NCI-H2029 (cell line): ENCODE measurements around the gene PALM.
"Not testable (repeated sequence)": the region's sequence is repeated elsewhere in the genome, so short reads cannot be mapped to it uniquely, and the experiment has no call there.

ENCODE experiments used
- DNase-seq: peaks from one replicate; lab custom pipeline; 2025; lab: John Stamatoyannopoulos, UW

PALM gene

DNA sequence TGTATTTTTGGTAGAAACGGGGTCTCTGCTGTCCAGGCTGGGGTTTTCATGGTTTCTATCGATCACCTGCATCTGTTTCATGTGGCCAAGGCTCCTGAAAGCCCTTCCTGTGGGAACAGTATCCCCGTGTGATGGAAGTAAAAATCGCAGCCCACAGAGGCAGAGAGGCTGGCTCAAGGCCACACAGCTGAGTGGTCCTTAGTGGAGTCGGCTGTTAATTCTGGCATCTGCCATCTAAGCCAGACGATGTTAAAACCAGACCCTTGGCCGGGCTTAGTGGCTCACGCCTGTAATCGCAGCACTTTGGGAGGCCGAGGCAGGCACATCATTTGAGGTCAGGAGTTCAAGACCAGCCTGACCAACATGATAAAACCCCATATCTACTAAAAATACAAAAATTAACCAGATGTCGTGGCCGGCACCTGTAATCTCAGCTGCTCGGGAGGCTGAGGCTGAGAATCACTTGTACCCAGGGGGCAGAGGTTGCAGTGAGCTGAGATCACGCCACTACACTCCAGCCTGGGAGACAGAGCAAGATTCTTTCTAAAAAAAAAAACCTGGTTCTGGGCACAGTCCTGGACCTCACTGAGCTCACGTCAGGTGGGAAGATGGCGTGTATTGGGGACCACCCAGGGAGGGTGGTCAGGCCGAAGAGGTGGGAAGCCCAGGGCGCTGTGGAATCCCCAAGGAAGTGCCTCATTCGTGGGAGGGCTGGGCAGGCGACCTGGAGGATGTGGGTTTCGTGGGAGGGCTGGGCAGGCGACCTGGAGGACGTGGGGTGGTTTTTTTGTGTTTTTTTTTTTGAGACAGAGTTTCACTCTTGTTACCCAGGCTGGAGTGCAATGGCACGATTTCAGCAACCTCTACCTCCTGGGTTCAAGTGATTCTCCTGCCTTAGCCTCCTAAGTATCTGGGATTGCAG is 23.7 kb downstream of the PALM start:
- no peak for DNase-seq

GRCh38 chr19:734716-735115 is 26.0 kb downstream of the PALM start:
- DNase-seq = no peak

- no peak for DNase-seq
These were observed 27.4 kb downstream of the PALM start for GRCh38 chr19:736125-736524.

- no peak for DNase-seq
These were observed 28.9 kb downstream of the PALM start for GRCh38 chr19:737591-738093.

DNA sequence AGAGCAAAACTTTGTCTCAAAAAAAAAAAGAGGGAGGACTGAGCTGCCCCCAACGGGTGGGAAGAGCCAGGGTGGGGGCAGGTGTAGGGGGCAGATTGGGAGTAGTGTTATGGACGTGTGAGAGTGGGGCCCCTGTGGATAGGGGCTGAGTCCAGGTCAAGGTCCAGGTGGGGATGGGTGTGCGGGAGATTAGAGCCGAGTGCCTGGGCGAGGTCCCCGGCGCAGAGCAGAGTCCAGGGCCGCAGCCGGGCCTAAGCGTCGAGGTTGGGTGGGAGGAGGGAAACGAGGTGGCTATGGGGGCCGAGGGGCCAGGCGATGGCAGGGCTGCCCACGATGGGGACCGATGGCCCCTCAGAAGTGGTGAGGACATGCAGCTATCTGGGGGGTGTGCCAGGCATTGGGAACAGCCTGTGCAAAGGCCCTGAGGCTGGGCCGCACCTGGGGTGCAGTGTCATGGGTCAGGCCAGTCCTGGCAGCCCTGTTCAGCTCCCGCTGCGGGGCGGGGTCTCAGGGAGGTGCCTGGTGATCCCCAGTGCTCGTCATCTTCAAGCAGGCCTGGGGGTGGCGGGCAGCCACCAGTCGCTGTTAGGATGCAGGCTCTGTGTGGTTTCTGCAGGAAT is 29.9 kb downstream of the PALM start:
- no peak for DNase-seq

DNA sequence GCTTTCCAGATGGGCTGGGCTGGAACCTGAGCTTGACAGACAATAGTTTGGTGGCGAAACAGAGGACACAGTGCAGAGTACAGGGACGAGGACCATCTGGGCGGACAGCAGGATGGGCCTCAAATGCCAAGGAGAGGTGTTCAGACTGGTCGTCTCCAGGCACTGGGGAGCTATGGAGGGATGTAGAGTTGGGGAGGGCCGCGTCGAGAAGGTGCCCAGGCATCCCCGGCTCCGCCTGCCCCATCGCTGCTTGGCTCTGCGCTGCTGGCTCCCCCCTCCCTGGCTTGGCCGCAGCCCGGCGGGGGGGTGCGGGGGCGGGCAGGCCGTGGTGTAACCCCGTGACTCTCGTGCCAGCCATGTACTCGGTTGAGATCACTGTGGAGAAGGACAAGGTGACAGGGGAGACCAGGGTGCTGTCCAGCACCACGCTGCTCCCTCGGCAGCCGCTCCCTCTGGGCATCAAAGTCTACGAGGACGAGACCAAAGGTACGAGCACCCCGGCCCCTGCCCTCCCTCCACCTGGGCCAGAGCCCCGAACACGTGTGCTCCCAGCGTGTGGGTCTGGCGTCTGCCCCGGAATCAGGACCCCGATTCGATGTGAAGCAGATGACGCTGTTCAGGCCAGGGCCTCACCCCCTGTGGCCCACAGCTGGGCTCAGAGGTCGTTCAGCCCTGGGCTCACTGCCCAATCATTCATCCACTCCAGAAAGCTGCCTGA is 31.4 kb downstream of the PALM start:
- DNase-seq = peak; percentile 34

DNA sequence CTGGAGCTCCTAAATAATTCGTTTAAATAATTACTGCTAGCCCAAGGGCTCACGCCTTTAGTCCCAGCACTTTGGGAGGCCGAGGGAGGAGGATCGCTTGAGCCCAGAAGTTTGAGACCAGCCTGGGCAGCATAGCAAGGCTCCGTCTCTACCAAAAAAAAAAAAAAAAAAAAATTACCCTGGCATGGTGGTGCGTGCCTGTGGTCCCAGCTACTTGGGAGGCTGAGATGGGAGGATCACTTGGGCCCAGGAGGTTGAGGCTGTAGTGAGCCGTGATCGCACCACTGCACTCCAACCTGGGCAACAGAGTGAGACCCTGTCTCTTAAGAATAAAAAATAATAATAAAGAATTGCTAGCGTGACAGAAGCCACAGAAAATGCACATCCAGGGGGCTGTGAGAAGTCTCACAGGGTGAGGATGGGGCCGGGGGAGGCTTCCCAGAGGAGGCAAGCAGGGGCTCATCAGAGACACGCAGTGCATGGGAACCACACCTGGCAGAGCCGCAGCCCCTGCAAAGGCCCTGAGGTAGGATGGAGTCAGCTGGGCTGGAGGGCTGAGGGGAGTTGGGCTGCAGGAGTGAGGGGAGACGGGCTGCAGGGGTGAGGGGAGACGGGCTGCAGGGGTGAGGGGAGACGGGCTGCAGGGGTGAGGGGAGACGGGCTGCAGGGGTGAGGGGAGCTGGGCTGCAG is 32.2 kb downstream of the PALM start:
- DNase-seq = not testable (repeated sequence)

- no peak for DNase-seq
These were observed 32.9 kb downstream of the PALM start for GRCh38 chr19:741506-742131.

DNA sequence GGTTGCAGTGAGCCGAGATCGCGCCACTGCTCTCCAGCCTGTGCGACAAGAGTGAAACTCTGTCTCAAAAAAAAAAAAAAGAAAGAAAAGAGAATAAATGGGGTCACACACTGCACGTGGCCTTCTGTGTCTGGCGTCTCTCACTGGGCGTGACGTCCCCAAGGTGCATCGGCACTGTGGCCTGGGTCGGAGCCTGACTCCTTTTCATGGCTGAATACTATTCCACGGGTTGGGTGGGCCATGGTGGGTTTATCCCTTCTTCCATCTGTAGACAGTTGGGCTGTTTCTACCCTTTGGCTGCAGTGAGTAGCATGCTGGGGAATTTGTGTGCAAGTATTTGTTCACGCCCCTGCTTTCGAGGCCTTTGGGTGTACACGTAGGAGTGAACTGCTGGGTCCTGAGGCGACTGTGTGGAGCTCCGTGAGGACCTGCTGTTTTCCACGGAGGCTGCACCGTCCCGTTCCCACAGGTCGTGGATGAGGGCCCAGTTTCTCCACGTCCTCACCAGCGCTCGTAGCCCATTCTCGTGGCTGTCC is 33.9 kb downstream of the PALM start:
- no peak for DNase-seq

DNA sequence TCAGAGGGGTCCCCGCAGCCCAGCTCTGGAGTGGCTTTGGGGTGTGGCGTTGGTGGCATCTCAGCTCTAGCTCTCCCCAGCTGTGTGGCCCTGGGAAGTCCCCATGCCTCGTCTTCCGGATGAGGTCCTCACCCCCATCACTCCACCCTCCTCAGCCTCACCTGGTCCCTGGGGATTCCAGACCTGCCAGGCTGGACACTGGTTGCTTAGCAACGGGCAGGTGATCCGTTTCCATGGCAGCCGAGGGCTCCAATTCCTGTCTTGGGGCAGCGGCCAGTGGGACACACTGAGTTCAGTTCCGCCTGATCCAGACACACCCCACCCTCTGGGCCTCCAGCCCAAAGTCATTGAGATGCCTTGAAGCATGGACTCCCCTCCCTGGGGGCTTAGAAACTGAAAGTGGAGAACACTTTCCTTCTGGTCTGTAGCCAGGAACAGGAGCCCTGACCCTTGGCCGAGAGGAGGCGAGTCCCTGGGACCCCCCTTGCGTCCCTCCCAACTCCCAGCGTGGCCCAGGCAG is 34.5 kb downstream of the PALM start:
- DNase-seq = peak; percentile 73

DNA sequence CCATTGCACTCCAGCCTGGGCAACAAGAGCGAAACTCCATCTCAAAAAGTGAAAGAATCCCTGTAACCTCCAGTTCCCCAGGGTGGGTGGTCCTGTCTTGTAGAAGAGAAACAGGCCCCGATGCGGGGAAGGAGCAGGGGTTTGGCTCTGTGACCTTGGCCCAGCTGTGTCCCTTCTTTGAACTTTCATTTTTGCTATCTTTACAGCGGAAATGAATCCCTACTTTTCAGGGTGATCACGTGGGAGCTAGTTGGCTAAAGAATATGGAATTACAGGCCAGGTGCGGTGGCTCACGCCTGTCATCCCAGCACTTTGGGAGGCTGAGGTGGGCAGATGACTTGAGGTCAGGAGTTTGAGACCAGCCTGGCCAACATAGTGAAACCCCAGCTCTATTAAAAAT is 36.4 kb downstream of the PALM start:
- not testable (repeated sequence) for DNase-seq

- no peak for DNase-seq
These were observed 37.6 kb downstream of the PALM start for GRCh38 chr19:746208-746819.

GRCh38 chr19:746956-747355 is 38.2 kb downstream of the PALM start:
- no peak for DNase-seq

GRCh38 chr19:747432-748273 is 38.9 kb downstream of the PALM start:
- DNase-seq = no peak

GRCh38 chr19:748274-748598 is 39.5 kb downstream of the PALM start:
- no peak for DNase-seq

DNA sequence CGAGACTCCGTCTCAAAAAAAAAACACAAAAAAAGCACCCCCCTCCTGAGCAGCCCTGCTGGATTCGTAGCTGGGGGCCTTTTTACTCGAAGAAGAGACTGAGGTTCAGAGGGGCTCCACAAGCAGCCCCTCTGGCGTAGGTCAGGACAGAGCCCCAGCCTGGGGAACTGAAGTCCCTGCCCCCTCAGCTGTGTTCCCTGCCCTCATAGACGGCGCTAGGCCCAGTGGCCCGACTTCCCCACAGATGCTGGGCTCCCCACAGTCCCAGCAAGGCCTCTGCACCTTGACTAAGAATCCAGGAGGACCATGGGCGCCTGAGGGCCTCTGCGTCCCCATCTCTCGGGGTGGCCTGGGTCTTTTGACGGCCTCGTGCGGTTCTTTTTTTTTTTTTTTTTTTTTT is 41.1 kb downstream of the PALM start:
- no peak for DNase-seq

DNA sequence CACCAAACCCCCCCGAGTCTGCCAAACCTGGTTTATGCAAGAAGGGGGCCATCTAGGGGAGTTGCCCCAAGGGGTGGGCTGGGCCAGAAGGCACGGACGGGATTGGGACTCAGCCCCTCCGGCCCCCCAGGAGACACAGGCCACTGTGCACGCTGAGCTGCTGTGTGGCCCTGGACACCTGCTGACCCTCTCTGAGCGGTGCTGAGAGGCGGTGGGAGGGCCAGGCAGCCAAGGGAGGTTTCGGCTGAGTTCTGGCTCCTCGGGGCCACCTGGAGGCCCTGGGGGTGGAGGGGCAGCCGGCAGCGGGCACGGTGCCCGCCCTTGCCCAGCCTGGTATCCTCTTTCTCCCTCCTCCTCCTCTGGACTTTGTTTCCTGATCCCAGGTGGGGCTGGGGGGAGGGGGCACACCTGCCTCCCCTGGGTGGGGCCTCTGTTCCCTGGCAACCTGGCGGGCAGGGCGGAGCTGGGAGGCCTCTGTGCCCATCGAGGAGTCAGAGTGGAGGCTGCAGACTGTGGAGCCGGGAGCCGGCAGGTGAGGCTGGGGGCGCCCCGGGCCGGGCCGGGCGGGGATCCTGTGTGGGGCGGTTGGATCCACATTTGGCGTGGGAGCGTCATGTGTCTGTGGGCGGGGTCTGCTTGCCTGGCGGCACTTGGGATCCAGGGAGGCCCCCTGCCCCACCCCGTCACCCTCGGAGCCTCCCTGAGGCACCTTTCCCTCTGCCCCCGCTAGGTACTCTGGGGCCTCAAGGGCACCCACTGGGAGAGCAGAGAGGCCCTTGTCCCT is 42.1 kb downstream of the PALM start, which contains the start of gene MISP:
MISP (plus strand) TSS at position 473 of the 784 bp plus-strand sequence. CDS start 5,835 bp downstream, outside the sequence.
- peak; percentile 94 for DNase-seq

GRCh38 chr19:751501-752341 is 43.0 kb downstream of the PALM start:
- no peak for DNase-seq
